Activated CD8-positive, alpha-beta memory T cell treated with anti-CD3 and anti-CD28 coated beads for 4 hours (primary cell): ENCODE data around the gene MAMSTR.
"Not testable (repeated sequence)": the region's sequence is repeated elsewhere in the genome, so short reads cannot be mapped to it uniquely, and the experiment has no call there.

ENCODE experiments used
- DNase-seq, 2 donors: peaks; one replicate each; pipeline ENCODE4 v3.0.0-alpha.2; 2020; ENCODE audit warnings: low read depth in 2 of 2

MAMSTR gene

GRCh38 chr19:48719263-48720171 is at the start of gene MAMSTR:
MAMSTR (minus strand) TSS chr19:48719725; CDS start chr19:48719031, 694 bp downstream.
- DNase-seq: no peak

- no peak for DNase-seq
These were observed 49.6 kb upstream of the MAMSTR start for GRCh38 chr19:48768994-48769713.

GRCh38 chr19:48768171-48768753 is 48.7 kb upstream of the MAMSTR start:
- DNase-seq: not testable (repeated sequence)

- not testable (repeated sequence) for DNase-seq
These were observed 46.3 kb upstream of the MAMSTR start for GRCh38 chr19:48765816-48766215.

- DNase-seq: no peak
These were observed 41.1 kb upstream of the MAMSTR start for GRCh38 chr19:48760504-48761205.

GRCh38 chr19:48757741-48758144 is 38.2 kb upstream of the MAMSTR start:
- no peak for DNase-seq

- no peak for DNase-seq
These were observed 37.7 kb upstream of the MAMSTR start for GRCh38 chr19:48757089-48757675.

- DNase-seq: no peak
These were observed 37.2 kb upstream of the MAMSTR start for GRCh38 chr19:48756686-48757085.

- no peak for DNase-seq
These were observed 36.7 kb upstream of the MAMSTR start for GRCh38 chr19:48756212-48756611.

- no peak for DNase-seq
These were observed 36.3 kb upstream of the MAMSTR start for GRCh38 chr19:48755787-48756186.

GRCh38 chr19:48755084-48755641 is 35.6 kb upstream of the MAMSTR start, which contains the start of gene FGF21:
FGF21 (plus strand) TSS chr19:48755524; CDS start chr19:48756237, 713 bp downstream.
- no peak for DNase-seq

GRCh38 chr19:48752496-48753365 is 33.2 kb upstream of the MAMSTR start, which contains the start of gene FUT1:
FUT1 (minus strand) TSS chr19:48752641; CDS start chr19:48751281, 1,360 bp downstream.
- DNase-seq: no peak

GRCh38 chr19:48751845-48752495 is 32.4 kb upstream of the MAMSTR start:
- DNase-seq: no peak

- DNase-seq: no peak
These were observed 31.4 kb upstream of the MAMSTR start for GRCh38 chr19:48750771-48751504.

- DNase-seq: no peak
These were observed 30.8 kb upstream of the MAMSTR start for GRCh38 chr19:48750351-48750750.

- DNase-seq: no peak
These were observed 30.2 kb upstream of the MAMSTR start for GRCh38 chr19:48749571-48750198.

- DNase-seq: no peak
These were observed 27.4 kb upstream of the MAMSTR start, which contains the start of gene IZUMO1 for GRCh38 chr19:48746738-48747575. IZUMO1 (minus strand) TSS chr19:48746909; CDS start chr19:48745859, 1,050 bp downstream.
